Lung (tissue), 12 donors: Measurements from ENCODE around the gene FRMD4A. TPM values are rescaled to one million over a fixed set of nuclear protein-coding genes. Genes with fewer than 3 reads are reported as not detected.

Experiments used
- ATAC-seq: fragments of 200-7000 bp; cut with Tn5 transposase; one replicate; pipeline ENCODE4 v1.9.1; 2020; ENCODE audit warnings: moderate number of reproducible peaks; ENCODE audit not compliant: insufficient read depth, low FRiP score
- DNase-seq, 3 donors: peaks; one replicate each; pipeline ENCODE4 v3.0.0-alpha.2; 2013 to 2017
- H3K27ac ChIP-seq, 2 donors: one replicate each; pipeline ENCODE4 v1.5.1; 2013; ENCODE audit warnings: mild to moderate bottlenecking in 2 of 2, moderate library complexity in 2 of 2, control low read depth in 1 of 2, inconsistent platforms in 1 of 2, low read depth in 1 of 2, low read length in 1 of 2
- H3K27me3 ChIP-seq, 3 donors: one replicate each; pipeline ENCODE4 v1.5.1; 2013; ENCODE audit warnings: low read length in 2 of 3; ENCODE audit not compliant: control insufficient read depth in 3 of 3, insufficient read depth in 3 of 3
- H3K36me3 ChIP-seq, 4 donors: one replicate each; pipeline ENCODE4 v1.5.1; 2013; ENCODE audit warnings: low read length in 4 of 4, mild to moderate bottlenecking in 1 of 4, moderate library complexity in 1 of 4; ENCODE audit not compliant: control insufficient read depth in 4 of 4, insufficient read depth in 4 of 4
- H3K4me1 ChIP-seq, 5 donors: one replicate each; pipeline ENCODE4 v1.5.1; 2013; ENCODE audit warnings: low read length in 5 of 5, mild to moderate bottlenecking in 2 of 5, moderate library complexity in 1 of 5; ENCODE audit not compliant: control insufficient read depth in 5 of 5, insufficient read depth in 5 of 5
- H3K4me3 ChIP-seq: one replicate; pipeline ENCODE4 v1.5.1; 2013; ENCODE audit warnings: mild to moderate bottlenecking, control low read depth, moderate library complexity
- H3K9ac ChIP-seq, 2 donors: one replicate each; pipeline ENCODE4 v1.5.1; 2013; ENCODE audit warnings: low read length in 2 of 2, control low read depth in 1 of 2; ENCODE audit not compliant: insufficient read depth in 1 of 2
- H3K9me3 ChIP-seq, 4 donors: one replicate each; pipeline ENCODE4 v1.5.1; 2013; ENCODE audit warnings: low read length in 3 of 4, mild to moderate bottlenecking in 1 of 4, moderate library complexity in 1 of 4; ENCODE audit not compliant: control insufficient read depth in 4 of 4, insufficient read depth in 3 of 4
- CTCF ChIP-seq: IDR thresholded peaks from 2 replicates; pipeline ENCODE4 v1.5.1; 2012; ENCODE audit warnings: mild to moderate bottlenecking; ENCODE audit errors: control extremely low read depth, extremely low read depth
- WGBS, 2 donors: extraction: QIAGEN DNeasy Blood & Tissue Kit; methylation state at CpG; one replicate each; pipeline ENCODE4 v1.1.7; 2013; 5-methylcytosine and 5-hydroxymethylcytosine counted together
- polyA plus RNA-seq, 2 donors: library from polyadenylated mRNA; stranded (reverse); fragments of 200-250 nt; gene quantifications; one replicate each; pipeline ENCODE4 v1.2.1, GENCODE V29; 2013
- total RNA-seq, 2 donors: library from RNA; depleted of rRNA in 1 of 2; stranded (reverse); fragments of >200 nt in 1 of 2; gene quantifications; one replicate each; pipeline ENCODE4 v1.2.1, GENCODE V29; 2014 to 2021
- donor health status: control.
- donor health status: control.
- donor health status: Bipolar disorder and iron deficiency.
- donor health status: healthy.
- donor health status: DM: yes; HTN: yes; CAD: no.

Gene FRMD4A
- total and polyA plus RNA-seq, 4 donors: 12.0 to 64.5 (median 29.3) TPM

- no peak overlapping the region for H3K9ac ChIP-seq
- no peaks in the 10 kb centered on the region for H3K36me3 ChIP-seq
- H3K4me1 ChIP-seq: peaks cover 3 to 58% (median 26%) of the 10 kb centered on the region in 5 donors
- 85 to 88% methylated on average over 12 of the region's 12 CpGs for WGBS, 2 donors
- no peaks in the 10 kb centered on the region for H3K9me3 ChIP-seq
- no peak overlapping the region for H3K4me3 ChIP-seq
- ATAC-seq: no peak
- H3K27me3 ChIP-seq: no peaks in the 10 kb centered on the region
- no peak overlapping the region for H3K27ac ChIP-seq
- TF ChIP-seq CTCF: no peak
- DNase-seq: peak in 2 of 3 donors; percentile 43 to 65
Measured at GRCh38 chr10:13709931-13710650, 620.6 kb downstream of the FRMD4A start.

GRCh38 chr10:13708256-13708990, 622.3 kb downstream of the FRMD4A start:
- peaks cover 10 to 61% (median 29%) of the 10 kb centered on the region in 5 donors for H3K4me1 ChIP-seq
- 68 to 78% methylated on average over 8 of the region's 8 CpGs for WGBS, 2 donors
- H3K27me3 ChIP-seq: no peaks in the 10 kb centered on the region
- ATAC-seq: no peak
- peak overlapping the region; percentile 1 to 79 for H3K27ac ChIP-seq
- no peak for TF ChIP-seq CTCF
- H3K36me3 ChIP-seq: peaks cover 0 to 4% (median 2%) of the 10 kb centered on the region in 4 donors
- no peak overlapping the region for H3K4me3 ChIP-seq
- peak; percentile 42 to 72 (median 60) for DNase-seq
- no peaks in the 10 kb centered on the region for H3K9me3 ChIP-seq
- H3K9ac ChIP-seq: no peak overlapping the region

GRCh38 chr10:13707156-13707881, 623.4 kb downstream of the FRMD4A start:
- Histone ChIP-seq H3K36me3 (peaks cover 0 to 4% (median 2%) of the 10 kb centered on the region in 4 donors), H3K4me1 (peaks cover 10 to 52% (median 19%) of the 10 kb centered on the region in 5 donors), H3K4me3 (peak overlapping the region; percentile 60), H3K27ac (peak overlapping the region; percentile 79 to 85), H3K27me3 (no peaks in the 10 kb centered on the region), H3K9me3 (no peaks in the 10 kb centered on the region), H3K9ac (peak overlapping the region; percentile 18 to 44)
- 2% methylated on average over 26 of the region's 26 CpGs for WGBS, 2 donors
- DNase-seq (peak; percentile 88 to 97 (median 93)), ATAC-seq (peak; percentile 83)
- TF ChIP-seq CTCF: no peak
